Right renal cortex interstitium (tissue), 3 donors: ENCODE results near the gene OSBPL6. TPM values are rescaled to one million over a fixed set of nuclear protein-coding genes. Genes with fewer than 3 reads are reported as not detected.
"Not testable (repeated sequence)": the region's sequence is repeated elsewhere in the genome, so short reads cannot be mapped to it uniquely, and the experiment has no call there.

Source experiments
- DNase-seq, 3 donors: peaks; one replicate each; pipeline ENCODE4 v3.0.0-alpha.2; 2013; ENCODE audit warnings: low read depth in 3 of 3, low spot score in 2 of 3
- polyA plus RNA-seq, 3 donors: library from polyadenylated mRNA; unstranded; fragments of 120-200 nt; gene quantifications; one replicate each; pipeline ENCODE4 v1.2.1, GENCODE V29; 2013; ENCODE audit not compliant: insufficient read length in 3 of 3

The OSBPL6 gene
- polyA plus RNA-seq, 3 donors = 5.2 to 5.9 (median 5.3) TPM

DNA sequence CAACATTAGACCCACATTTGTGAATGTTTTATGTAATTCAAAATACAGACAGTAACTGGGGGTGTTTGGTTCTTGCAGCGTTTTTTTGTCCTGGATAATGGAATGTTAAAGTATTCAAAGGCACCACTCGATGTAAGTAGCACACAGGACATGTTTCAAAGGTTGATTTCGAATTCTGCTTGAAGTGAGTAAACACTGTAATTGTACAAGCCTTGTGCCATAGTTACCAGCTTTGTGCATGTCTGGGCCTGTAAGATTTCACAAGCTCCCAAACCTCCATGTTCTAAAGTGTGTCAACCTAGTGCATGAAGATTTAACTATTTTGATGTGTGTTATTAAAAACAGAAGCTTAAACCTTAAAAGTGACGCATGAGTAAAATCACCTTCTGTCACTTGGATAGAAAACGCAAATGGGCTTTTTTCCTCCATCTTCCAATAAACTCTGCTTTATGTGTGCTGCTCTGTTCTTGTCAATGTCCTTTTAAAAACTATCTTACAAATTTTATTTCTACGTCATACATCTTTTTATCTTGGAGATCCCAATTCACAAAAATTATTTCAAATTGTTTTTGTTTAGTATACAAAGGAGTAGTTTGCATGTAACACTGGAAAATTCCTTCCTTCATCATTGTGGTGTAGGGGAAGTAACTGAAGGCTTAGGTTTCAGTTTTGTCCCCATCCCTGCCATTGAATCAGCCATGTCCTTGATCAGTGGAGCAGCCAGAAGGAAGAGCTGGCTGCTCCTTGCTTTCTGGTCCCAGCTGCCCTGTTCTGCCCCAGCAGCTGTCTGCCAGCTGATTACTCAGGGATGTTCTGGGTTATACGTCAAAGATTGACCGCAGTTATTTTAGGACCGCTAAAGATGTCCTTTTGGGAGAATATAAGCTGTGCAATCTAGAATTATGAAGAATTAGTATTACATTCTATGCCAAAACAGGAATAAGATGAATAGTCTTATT lies 137.4 kb downstream of the OSBPL6 start:
- no peak for DNase-seq

DNA sequence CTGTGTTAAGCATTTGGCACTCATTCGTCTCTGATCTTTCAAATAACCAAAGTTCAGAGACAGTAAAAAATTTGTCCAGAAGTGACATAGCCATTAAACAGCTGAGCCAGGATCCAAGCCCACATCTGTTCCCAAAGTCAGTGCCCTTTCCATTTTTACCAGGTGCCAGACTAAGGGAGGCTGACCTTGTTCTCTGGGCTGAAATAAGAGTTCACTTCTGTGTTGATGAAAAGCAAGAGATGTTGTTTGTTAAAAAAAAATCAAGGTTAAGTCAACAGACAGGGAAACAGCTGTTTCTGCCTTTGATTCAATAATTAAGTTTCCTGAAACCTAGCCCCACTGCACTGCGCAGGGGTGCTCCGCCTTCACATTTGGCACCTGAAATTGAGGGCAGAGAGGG lies 139.5 kb downstream of the OSBPL6 start:
- DNase-seq = no peak

DNA sequence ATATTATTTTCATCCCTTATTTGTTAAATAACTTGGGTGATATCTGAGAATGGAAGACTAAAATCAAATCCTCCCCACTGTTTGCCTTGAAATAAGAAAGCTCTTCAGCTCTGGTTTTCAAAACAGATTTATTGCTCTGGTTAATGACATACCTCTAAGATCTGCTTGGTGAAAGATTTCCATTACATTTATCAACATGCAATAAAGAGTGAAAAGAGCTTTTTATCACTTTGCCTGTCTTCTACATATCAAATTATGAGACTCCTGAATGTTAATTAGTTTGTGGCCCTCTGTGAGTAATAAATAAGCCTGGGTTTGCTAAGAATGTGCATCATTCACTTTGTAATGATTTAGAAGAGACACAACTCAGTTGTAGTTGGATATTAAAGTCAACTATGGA lies 140.9 kb downstream of the OSBPL6 start:
- DNase-seq = no peak

DNA sequence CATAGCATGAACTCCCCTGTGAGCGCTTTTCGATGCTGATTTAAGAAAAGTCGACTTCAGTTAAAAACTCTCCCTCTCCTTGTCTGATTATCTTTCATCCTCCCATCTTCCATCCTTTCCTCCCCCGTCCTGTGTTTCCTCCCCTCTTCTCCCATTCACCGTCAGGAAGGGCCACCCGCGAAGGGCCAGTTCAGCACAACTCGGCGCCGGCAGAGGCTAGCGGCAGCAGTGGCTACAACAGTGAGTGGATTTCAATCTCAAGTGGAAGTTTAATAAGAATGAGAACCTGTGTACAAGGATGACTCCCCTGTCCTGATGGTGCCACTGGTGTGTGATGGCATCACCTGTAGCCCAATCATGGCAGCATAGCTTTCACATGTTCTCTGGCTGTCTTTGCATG lies 149.8 kb downstream of the OSBPL6 start:
- DNase-seq = no peak

DNA sequence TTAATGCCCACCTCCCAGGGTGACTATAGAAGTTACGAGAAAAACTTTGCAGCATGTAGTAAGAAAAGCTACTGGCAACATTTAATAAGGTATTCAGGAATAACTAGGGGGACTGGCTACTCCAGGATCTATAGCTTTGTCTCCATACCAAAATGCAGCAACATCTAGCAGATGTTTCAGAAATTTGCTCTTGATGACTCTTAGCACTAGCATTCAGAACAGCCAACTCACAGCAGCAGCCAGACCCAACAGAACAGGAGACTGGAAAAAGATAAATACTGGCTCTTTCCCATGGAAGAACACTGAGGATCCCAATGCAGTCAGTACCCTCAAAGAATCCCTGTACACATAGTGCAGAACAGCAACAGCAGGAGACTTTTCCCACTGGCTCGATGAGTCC lies 151.6 kb downstream of the OSBPL6 start:
- no peak for DNase-seq

DNA sequence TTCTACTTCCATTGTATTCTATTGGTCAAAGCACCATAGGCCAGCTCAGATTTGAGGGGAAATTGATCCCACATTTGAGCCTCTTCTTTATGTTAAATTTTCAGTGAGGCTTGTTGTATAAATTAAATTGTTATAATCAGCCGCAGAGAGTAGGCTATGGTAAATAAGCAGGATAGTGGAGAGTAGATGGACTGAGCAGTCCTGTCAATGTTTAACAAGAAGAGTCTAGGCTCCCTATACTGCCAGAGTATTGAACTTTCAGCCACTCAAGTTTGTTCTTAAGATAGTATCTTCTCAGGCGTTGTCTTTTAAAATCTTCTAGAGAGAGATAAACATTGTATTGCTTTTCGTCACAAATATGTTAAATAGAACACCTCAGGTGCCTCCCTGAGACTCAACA lies 155.7 kb downstream of the OSBPL6 start:
- DNase-seq = no peak

DNA sequence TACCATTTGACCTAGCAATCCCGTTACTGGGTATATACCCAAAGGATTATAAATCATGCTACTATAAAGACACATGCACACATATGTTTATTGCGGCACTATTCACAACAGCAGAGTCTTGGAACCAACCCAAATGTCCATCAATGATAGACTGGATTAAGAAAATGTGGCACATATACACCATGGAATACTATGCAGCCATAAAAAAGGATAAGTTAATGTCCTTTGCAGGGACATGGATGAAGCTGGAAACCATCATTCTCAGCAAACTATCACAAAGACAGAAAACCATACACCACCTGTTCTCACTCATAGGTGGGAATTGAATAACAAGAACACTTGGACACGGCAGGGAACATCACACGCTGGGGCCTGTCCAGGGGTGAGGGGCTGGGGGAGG lies 163.4 kb downstream of the OSBPL6 start:
- DNase-seq = not testable (repeated sequence)

DNA sequence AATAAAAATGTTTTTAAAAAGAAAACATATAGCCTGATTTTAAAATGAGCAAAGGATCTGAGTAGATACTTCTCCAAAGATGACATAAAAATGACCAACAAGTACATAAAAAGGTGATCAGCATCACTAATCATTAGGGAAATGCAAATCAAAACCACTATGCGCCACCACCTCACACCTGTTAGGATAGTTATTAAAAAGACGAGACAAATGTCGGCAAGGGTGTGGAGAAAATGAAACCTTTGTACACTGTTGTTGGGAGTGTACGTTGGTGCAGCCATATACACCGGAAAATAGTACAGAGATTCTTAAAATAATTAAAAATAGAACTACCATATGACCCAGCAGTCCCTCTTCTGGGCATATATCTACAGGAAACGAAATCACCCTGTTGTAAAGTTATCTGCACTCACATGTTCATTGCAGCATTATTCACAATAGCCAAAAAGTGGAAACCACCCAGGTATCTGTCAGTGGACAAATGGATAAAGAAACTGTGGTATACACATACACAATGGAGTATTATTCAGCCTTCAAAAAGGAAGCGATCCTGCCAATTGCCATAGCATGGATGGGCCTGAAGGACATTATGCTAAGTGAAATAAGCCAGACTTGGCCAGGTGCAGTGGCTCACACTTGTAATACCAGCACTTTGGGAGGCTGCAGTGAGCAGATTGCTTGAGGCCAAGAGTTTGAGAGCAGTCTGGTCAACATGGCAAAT lies 165.0 kb downstream of the OSBPL6 start:
- DNase-seq = no peak

DNA sequence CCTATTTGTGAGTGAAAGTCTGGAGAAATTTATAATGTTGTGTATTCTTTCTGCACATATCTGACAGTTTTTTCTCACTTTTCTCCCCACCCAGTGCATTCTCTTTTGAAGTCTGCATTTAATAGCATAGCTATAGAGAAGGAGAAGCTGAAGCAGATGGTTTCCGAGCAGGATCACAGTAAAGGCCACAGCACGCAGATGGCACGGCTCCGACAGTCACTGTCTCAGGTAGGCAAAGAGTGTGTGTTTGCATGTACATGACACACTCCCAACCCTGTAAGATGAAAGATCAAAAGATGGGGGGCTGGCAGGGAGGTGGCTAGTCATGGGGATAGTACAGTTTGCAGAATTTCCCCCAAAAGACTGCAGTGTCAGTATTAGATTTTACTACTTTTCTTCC lies 167.3 kb downstream of the OSBPL6 start:
- no peak for DNase-seq

DNA sequence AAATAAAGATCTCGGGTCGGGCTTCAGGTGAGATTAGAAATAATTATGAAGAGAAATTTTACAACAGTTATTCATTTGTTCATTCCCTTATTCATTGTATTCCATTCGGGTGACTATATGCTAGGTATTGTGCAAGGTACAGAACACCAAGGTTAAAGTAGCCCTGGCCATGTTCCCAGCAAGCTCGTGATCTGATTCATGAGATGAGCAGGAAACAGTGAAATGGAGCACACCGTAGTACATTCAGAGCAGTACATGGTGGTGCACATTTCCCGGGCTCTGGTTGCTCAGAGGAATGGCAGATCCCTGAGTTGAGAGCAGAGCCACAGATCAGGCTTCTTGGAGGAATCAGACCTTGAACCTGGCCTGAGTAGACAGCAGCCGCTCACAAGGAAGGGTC lies 168.9 kb downstream of the OSBPL6 start:
- no peak for DNase-seq

DNA sequence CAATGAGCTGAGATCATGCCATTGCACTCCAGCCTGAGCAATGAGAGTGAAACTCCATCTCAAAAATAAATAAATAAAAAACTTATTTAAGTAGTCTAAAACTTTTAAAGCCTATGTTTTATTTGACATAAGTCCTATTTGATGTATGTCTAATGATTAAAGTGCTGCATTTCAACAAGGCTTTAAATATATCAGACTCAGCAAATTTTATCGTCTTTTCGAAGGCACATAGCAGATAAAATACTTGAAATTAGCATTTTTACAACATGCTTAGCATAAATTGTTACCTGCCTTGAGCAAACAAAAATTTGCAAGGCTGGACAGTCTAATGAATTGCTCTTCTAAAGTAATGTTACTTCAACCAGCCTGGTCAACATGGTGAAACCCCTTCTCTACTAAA lies 170.8 kb downstream of the OSBPL6 start:
- no peak for DNase-seq

DNA sequence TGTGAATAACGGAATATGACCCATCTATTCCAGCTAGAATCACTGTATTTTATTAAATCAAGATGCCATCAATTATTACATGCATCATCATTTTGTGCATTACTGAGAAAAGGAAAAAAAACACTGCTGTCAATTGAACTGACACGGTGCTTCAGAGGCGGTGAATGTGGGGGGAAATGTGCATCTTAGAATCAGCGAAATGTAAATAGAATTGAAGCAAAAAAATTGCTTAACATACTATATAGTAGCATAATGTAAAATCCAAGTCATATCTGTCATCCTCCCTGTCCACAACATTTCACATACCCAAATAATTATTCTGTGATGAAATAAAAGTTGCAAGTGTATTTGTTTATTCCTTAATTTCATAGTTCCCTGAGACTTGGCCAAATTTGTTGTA lies 172.1 kb downstream of the OSBPL6 start:
- DNase-seq = no peak

DNA sequence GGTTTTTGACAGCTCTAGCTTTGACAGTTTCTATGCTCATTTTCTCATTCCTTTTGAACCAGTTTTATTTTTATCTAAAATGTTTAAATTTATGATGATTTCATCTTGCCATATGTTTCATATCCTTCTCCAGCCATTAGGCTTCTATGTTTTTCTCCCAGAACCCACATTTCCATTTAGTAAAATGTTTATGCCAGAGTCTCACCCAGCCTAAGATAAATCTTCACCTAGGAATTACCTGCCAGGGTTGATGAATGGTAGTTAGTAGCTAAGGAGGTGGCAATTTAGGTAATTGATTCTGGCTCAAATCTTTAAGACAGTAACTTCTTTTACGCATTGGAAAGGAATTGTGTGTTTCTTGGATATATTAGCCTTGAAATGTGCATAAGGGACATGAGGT lies 173.0 kb downstream of the OSBPL6 start:
- DNase-seq = no peak

DNA sequence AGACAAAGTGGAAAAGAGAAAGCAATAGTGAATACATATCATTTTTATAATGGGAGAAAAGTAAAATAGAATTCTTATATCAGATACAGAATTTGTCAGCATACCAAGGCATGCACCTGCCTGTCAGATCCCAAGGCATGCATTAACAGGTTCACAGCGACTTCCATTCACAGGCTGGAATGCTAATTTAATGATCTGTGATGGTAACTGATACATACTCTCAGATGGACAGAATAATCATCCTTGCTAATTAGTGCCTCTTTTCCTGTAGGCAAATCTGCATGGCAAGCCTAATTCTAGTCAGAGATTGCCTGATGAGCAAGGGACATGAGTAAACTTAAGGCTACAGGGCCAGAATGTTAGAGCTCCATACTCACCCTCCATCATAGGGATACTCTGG lies 180.6 kb downstream of the OSBPL6 start:
- no peak for DNase-seq

DNA sequence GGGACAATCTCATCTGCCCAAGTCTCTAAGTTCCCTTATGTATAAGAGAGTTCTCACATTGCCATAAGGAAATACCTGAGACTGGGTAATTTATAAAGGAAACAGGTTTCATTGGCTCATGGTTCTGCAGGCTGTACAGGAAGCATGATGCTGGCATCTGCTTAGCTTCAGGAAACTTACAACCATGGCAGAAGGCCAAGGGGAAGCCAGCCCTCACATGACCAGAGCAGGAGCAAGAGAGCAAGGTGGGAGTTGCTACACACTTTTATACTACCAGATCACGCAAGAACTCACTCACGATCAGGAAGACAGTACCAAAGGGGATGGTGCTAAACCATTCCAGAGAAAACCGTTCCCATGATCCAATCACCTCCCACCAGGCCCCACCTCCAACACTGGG lies 182.7 kb downstream of the OSBPL6 start:
- DNase-seq = no peak

DNA sequence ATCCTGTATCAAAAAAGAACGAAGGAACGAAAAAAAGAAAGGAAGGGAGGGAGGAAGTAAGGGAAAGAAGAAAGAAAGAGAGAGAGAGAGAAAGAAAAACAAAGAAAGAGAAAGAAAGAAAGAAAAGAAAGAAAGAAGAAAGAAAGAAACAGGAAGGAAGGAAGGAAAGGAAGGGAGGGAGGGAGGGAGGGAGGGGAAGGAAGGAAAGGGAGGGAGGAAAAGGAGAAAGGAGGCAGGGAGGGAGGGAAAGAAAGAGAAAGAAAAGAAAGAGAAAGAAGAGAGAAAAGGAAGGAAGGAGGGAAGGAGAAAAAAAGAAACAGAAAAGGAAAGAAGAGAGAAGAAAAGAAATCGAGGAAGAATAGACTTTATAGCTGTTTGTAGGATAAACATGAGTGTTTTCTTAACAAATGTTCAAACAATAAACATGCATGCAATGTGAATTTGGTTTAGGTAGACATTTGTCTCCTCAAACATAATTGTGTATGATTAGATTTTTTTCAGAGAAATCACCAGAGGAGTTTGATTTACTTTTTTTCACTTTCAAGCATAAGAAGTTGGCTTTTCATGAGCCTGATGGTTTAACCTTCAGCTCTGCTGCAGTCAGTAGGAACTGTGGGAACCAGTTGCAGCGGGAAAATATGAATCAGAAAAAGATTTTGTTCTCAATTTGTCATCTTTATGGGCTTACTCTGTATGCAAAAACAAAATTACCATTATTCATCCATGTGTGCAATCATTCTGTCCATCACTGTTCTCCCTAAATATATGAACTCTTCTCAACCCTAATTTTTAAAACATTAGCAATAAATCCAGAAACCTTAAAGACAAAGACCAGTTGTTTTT lies 185.1 kb downstream of the OSBPL6 start:
- peak in 1 of 3 donors; percentile 12 for DNase-seq

DNA sequence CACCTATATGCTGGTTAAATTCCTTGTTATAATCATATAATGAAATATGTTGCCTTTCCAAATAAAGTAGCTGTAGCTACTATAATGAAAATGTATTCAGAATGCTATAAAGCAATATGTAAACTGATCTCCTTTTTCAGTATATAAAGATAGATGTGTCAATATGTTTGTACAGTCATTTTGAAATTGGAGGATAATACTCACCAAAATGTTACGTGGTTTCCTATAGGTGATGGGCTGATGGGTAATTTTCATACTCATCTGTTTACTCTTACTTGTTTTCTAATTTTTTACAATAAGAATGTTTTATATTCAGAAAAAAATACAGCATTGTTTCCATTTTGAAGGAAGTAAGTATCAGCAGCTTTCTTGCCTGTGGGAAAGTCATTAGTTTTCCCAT lies 186.5 kb downstream of the OSBPL6 start:
- DNase-seq = no peak

DNA sequence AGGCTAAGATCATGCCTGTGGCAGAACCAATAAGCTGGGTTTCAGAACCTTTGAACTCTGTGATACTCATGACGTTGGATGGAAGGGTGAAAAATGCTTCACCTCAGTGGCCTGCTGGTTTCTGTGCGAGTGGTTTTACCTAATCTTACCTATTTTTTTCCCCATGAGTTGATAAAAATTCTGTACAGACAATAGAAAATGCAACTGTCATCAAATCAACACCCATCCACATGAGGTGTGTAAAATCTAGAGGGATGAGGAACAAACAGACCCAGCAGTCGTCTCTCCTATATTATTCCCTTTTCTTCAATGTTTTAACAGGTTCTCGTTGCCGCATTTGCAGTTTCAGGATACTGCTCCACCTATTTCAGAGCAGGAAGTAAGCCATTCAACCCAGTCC lies 189.4 kb downstream of the OSBPL6 start:
- DNase-seq = no peak

DNA sequence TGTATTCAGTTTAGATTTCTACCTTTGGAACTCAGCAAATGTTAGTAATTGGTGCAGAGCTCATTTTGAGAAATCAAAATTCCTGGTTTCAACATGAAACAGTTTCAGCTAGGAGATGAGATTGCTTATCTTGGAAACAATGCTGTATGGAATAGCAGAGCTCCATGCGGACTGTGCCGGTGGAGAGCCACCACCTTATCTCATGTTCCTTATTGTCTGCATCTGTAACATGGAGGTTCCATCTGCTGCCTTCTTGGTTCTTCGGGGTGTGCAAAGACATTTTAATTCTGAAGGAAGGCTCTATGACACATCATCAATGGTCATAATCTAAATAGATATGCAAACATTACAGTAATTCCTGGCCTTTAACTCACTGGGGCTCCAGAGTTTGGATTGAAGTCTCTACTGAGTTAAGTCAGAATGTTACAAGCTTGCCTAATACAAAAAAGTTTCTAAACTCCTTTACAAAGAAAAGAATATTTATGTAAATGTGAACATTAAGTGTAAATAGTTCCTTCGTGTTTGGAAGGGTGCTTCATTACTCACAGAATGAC lies 191.4 kb downstream of the OSBPL6 start:
- DNase-seq = no peak

DNA sequence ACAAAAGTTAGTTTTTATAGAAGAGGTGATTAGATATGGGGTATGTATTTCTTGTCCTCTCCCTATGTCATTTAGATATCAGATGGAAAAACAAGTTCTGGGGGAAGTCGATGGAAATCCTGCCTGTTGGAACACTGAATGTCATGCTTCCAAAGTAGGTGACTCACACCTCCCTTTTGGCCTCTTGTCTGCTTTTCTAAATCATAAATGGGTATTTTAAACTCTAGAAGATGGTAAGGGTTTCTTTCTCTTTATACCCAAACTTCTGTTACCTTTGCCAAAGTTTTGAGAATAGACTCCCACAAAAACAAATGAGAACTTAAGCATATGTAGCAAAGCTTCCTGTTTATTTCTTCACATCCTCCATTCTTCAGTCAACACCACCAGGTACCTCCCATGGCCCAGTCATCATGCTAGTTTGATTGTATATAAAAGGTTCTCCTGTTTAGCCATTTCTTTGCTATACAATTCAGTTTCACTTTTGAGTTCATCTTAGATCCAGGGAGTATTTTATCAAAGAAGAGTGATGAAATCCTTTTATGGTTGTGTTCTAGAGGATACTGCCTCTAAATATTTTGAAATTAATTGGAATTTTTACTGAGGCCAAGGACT lies 192.8 kb downstream of the OSBPL6 start:
- no peak for DNase-seq
